SU-DHL-6 (cell line): Measurements from ENCODE around the gene INPP5E.

Experiments
- EZH2phosphoT487 ChIP-seq: fragments of 200-600 bp; sonication (generic), shearing (Covaris generic); conservative IDR thresholded peaks from 2 replicates; pipeline ENCODE4 v1.6.1; 2018; ENCODE audit warnings: mild to moderate bottlenecking, antibody characterized with exemption, low read length, moderate library complexity, mixed read lengths
- TF ChIP-seq, protein P1 (sequence below): fragments of 200-600 bp; sonication (generic); IDR thresholded peaks from one replicate; pipeline ENCODE4 v1.5.1; 2017; ENCODE audit warnings: antibody characterized with exemption, mild to moderate bottlenecking, low read length, moderate library complexity; ENCODE audit not compliant: insufficient read depth, poor library complexity, severe bottlenecking

DNA sequence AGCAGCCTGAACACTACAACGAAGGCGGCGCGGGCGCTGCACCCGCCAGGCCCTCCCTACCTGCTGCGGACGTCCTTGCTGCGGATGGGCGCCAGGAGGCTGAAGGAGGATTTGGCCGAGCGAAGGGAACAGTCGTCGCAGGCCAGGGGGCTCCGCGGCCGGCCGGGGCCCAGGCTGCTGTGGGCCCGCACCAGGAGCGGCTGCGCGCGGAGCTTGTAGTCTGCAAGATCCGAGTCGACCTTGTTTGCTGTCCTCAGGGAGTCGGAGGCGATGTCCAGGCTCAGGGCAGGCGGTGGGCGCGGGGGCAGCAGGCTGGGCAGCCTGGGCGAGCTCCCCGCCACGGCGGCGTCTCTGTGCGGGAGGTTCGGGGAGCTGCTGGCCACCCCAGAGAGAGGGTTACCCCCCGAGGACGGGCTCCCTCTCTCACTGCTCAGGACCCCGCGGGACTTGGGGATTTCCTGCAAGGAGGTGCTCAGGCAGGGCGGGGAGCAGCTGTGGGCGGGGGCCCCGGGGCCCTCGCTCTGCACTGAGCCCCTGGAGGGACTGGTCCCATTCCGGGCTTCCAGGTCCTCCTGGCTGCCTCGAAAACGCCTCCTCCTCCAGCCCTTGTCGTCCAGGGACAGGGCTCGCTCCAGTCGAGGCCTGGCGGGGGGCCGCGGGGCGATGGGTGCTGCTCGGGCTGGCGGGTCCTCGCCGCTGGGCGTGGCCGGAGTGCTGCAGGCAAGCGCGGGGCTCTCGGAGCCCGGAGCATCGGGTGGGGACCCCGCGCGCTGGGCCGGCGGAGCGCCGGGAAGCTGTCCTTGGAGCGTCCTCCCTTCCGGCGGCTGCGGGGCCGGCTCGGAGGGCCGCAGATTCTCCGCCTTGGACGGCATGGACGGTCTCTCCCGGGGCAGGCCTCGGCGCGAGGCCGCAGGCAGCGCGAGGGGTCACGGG, 831 bp downstream of the INPP5E start:
- TF ChIP-seq, protein P1, sequence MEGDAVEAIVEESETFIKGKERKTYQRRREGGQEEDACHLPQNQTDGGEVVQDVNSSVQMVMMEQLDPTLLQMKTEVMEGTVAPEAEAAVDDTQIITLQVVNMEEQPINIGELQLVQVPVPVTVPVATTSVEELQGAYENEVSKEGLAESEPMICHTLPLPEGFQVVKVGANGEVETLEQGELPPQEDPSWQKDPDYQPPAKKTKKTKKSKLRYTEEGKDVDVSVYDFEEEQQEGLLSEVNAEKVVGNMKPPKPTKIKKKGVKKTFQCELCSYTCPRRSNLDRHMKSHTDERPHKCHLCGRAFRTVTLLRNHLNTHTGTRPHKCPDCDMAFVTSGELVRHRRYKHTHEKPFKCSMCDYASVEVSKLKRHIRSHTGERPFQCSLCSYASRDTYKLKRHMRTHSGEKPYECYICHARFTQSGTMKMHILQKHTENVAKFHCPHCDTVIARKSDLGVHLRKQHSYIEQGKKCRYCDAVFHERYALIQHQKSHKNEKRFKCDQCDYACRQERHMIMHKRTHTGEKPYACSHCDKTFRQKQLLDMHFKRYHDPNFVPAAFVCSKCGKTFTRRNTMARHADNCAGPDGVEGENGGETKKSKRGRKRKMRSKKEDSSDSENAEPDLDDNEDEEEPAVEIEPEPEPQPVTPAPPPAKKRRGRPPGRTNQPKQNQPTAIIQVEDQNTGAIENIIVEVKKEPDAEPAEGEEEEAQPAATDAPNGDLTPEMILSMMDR, result no peak
- TF ChIP-seq EZH2phosphoT487, result no peak
